HuH-7 (cell line): ENCODE measurements around the gene RNASE13.
"Not testable (repeated sequence)": the region's sequence is repeated elsewhere in the genome, so short reads cannot be mapped to it uniquely, and the experiment has no call there.

Experiments used
- DNase-seq: peaks from one replicate; pipeline ENCODE4 v3.0.0; 2011; ENCODE audit warnings: low spot score

RNASE13 gene

DNA sequence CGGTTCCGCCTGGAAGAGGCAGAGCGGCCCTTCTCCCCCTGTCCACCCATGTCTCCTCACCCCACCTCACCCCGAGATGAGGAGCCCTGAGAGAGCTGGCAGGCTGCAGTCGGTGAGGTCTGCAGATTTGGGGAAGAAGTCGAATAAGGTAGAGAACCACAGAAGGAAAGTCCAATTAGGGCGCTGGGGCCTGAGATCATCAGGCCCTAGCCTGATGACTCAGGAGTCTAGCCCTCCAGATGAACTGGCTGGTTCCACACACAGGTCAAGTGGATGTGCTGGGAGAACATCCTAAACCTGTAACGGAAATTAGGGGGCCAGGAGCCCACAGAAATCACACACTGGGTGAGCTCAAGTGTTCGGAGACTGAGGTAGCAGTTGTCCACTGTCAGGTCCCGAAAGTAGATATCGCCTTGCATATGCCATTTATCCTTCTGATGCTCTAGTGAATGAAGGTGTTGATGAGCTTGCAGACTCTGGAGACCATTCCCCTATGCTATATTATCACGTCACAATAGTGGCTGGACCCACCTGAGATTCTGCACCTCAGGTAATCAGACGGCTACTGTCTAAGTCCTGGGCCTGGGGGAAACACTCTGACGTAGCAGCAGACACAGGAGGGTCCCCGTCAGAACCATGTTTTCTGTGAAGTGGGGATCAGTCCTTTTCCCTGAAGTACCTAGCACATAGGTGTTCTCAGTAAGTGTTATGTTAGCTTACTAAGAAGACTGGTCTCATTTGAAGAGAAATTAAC lies 45.7 kb downstream of the RNASE13 start:
- no peak for DNase-seq

DNA sequence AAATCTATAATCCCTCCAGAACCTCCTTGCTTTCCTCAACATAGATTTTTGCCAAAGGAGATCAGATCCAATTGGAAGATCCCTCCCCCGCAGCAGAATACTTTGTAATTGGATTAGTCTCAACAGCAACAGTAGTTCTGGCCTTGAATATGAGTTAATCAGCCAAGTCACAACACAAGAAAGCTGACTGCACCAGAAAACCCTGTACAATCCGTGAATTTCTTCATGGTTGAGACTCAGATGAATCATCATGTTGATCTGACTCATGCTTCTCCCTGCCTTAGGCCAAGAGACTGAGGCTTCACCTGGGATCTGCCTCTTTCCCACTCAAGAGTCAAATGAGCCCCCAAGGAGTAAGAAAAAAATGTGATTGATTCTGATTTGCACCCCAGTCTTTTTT lies 47.8 kb downstream of the RNASE13 start:
- no peak for DNase-seq

DNA sequence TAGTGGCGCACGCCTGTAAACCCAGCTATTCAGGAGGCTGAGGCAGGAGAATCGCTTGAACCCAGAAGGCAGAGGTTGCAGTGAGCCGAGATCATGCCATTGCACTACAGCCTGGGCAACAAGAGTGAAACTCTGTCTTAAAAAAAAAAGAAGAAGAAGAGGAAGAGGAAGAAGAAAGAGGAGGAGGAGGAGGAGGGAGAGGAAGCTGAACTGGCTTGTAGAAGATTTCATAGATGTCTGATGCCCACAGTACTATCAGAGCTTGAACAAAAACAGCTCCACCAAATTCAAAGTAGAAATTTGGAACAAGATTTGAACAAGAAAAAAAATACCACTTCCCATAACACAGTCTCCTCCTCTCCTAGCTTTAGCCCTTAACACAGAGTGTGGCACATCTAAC lies 49.0 kb downstream of the RNASE13 start:
- DNase-seq = not testable (repeated sequence)
